ENCODE data around the gene MCF2L. TPM values are rescaled to one million over a fixed set of nuclear protein-coding genes. Genes with fewer than 3 reads are reported as not detected.
A peak's percentile ranks its signal among the peaks of the same experiment; 100 is the strongest.
"Not testable (repeated sequence)": the region's sequence is repeated elsewhere in the genome, so short reads cannot be mapped to it uniquely, and the experiment has no call there.

MCF2L gene
- total RNA-seq, 3 donors from 2014 or later, result 33.4 to 77.3 (median 38.6) TPM

DNA sequence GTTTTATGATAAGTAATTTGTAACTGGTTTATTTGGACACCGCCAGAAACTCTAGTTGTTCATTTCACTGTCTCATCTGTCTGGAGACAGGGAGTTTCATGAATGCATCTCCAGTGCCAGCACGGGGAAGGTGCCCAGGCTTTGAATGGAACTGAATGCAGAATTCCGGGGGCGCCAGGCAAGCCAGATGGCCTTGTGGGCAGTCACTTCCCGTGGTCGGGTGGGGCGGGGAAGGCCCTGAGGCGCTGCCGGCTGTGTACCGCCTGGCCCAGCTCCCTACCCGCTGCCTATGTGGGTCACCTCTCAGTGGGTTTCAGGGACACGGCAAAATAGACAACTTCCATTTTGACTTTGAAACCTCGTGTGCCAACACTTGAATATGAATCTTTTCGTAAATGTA lies 28.8 kb upstream of the MCF2L start:
- TF ChIP-seq POLR2A (IDR thresholded peaks at IDR 0.05) (no peak), POLR2AphosphoS5 (IDR thresholded peaks at IDR 0.05) (no peak)
- TF ChIP-seq, protein P1, sequence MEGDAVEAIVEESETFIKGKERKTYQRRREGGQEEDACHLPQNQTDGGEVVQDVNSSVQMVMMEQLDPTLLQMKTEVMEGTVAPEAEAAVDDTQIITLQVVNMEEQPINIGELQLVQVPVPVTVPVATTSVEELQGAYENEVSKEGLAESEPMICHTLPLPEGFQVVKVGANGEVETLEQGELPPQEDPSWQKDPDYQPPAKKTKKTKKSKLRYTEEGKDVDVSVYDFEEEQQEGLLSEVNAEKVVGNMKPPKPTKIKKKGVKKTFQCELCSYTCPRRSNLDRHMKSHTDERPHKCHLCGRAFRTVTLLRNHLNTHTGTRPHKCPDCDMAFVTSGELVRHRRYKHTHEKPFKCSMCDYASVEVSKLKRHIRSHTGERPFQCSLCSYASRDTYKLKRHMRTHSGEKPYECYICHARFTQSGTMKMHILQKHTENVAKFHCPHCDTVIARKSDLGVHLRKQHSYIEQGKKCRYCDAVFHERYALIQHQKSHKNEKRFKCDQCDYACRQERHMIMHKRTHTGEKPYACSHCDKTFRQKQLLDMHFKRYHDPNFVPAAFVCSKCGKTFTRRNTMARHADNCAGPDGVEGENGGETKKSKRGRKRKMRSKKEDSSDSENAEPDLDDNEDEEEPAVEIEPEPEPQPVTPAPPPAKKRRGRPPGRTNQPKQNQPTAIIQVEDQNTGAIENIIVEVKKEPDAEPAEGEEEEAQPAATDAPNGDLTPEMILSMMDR (IDR thresholded peaks at IDR 0.05), result no peak
- intact Hi-C loops (cut with DNase I; ENCODE audit: low total_unique reads), result no loop called here
- Histone ChIP-seq H3K4me1 (no peaks in the 10 kb centered on the region), H3K27ac (no peak overlapping the region), H3K4me3 (no peak overlapping the region), H3K27me3 (no peaks in the 10 kb centered on the region), H3K36me3 (no peaks in the 10 kb centered on the region), H3K9me3 (no peaks in the 10 kb centered on the region)
- no peak for DNase-seq (ENCODE audit: low spot score in 2 of 2)

DNA sequence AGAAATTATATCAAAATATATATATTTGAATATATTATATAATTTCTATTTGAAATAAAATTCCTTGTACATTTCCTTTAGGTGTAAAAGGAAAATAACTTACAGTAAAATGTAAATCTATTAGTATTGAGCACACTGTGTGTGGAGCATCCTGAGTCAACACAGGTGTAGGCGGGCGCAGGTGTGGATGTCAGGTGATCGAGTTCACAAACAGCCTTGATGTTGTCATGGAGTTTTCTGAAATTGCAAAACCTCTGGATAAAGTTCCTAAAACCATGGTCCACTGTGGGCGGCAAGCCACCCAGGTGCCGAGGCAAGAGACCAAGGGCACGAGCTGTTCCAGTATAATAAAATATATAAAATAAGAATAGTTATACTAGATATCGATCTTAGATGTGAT lies 27.7 kb upstream of the MCF2L start:
- Histone ChIP-seq H3K4me1 (no peaks in the 10 kb centered on the region), H3K27me3 (no peaks in the 10 kb centered on the region)
- intact Hi-C loops (cut with DNase I; ENCODE audit: low total_unique reads), result no loop called here

DNA sequence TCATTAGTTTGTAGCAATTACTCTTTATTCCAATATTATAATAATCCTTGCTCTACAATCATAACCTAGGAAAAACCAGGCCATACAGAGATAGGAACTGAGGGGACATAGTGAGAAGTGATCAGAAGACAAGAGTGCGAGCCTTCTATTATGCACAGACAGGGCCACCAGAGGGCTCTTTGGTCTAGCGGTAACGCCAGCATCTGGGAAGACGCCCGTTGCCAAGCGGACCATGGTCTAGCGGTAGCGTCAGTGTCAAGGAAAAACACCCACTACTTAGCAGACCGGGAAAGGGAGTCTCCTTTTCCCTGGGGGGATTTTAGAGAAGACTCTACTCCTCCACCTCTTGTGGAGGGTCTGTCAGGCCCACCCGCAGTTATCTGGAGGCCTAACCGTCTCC lies 27.2 kb upstream of the MCF2L start:
- intact Hi-C loops (cut with DNase I; ENCODE audit: low total_unique reads); H3K4me3 ChIP-seq; H3K27me3 ChIP-seq; H3K9me3 ChIP-seq; H3K36me3 ChIP-seq; DNase-seq (ENCODE audit: low spot score in 2 of 2); H3K27ac ChIP-seq; H3K4me1 ChIP-seq: not testable (repeated sequence)

More for the DNA sequence above, 27.7 kb upstream of the MCF2L start:
- no peaks in the 10 kb centered on the region for H3K36me3 ChIP-seq
- no peaks in the 10 kb centered on the region for H3K9me3 ChIP-seq
- DNase-seq (ENCODE audit: low spot score in 2 of 2), result no peak
- TF ChIP-seq POLR2AphosphoS5 (IDR thresholded peaks at IDR 0.05), result no peak
- no peak for TF ChIP-seq POLR2A (IDR thresholded peaks at IDR 0.05)
- TF ChIP-seq, protein P1 (IDR thresholded peaks at IDR 0.05), result no peak
- H3K4me3 ChIP-seq, result no peak overlapping the region
- H3K27ac ChIP-seq, result no peak overlapping the region

DNA sequence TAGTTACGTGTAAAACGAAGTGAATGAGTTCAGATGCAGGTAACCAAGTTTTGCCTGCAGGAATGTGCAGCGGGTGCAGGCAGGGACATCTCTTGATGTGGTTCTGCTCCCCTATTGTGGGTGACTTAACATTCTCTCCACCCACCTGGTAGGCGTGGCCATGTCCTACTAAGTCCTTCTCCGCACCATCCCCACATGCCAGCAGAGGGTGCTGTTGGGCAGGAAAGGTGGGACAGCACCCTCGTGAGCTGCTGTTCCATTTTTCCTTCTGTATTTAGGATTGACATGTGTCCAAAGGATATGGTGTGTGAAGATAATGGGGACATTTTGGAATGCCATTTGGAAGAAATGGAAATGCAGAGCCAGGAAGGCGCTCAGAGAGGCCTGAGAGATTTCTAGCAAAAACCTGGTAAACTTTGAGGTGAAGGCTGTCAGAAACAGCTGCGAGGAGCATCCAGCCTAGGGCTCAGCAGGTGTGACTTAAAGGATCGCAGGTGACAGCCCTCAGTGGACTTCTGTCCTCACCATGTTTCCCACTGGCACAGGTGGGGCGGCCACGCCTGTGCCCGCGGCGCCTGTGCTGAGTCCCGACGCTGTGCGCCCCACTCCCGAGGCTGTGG lies 26.2 kb upstream of the MCF2L start:
- intact Hi-C loops (cut with DNase I; ENCODE audit: low total_unique reads), result no loop called here
- Histone ChIP-seq H3K9me3 (no peaks in the 10 kb centered on the region), H3K4me1 (no peaks in the 10 kb centered on the region), H3K27ac (no peak overlapping the region), H3K27me3 (no peaks in the 10 kb centered on the region), H3K4me3 (peak overlapping the region; percentile 42 to 77 (median 57)), H3K36me3 (no peaks in the 10 kb centered on the region)
- TF ChIP-seq, protein P1 (IDR thresholded peaks at IDR 0.05), result peak; percentile 50 to 96 (median 84)
- TF ChIP-seq POLR2A (IDR thresholded peaks at IDR 0.05) (no peak), POLR2AphosphoS5 (IDR thresholded peaks at IDR 0.05) (peak in 2 of 3 donors; percentile 51 to 66)
- DNase-seq (ENCODE audit: low spot score in 2 of 2), result peak; percentile 96 to 97

DNA sequence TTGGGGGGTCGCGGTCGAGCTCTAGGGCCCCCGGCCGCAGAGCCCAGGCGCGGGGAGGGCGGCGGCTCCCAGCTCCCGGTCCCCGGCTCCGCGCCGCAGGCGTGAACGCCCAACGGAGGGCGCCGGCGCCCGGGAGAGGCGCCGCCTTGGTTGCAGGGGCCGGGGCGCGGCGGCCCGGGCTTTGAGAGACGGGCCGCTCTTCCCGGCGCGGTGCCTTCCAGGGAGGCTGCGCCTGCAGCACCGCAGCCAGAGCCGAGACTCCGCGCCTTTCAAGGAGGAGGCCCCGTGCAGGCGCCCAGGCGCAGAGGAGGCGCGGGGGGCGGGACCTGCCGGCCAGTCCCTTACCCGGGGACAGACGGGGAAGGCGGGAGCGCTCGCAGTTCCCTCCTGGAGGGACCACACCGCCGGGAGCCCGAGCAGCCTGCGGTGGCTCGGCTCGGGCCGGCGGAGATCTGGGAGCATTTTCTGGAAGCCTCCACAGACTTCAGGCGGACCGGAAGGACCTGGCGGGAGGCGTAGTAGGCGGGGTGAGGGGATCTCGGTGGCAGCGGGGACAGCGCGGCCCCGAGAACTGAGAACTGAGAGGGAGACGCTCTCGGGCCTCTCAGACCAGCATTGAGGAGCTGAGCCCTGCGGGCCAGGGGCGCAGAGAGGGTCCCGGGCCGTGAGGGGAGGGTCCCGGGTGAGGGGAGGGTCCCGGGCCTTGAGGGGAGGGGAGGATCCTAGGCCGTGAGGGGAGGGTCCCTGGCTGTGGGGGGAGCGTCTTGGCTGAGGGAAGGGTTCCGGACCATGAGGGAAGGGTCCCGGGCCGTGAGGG lies 25.5 kb upstream of the MCF2L start:
- no peaks in the 10 kb centered on the region for H3K9me3 ChIP-seq
- no peaks in the 10 kb centered on the region for H3K4me1 ChIP-seq
- no peak for DNase-seq (ENCODE audit: low spot score in 2 of 2)
- intact Hi-C loops (cut with DNase I; ENCODE audit: low total_unique reads), result no loop called here
- H3K36me3 ChIP-seq, result no peaks in the 10 kb centered on the region
- peak overlapping the region; percentile 42 to 77 (median 57) for H3K4me3 ChIP-seq
- H3K27me3 ChIP-seq, result no peaks in the 10 kb centered on the region
- TF ChIP-seq POLR2A (IDR thresholded peaks at IDR 0.05), result no peak
- no peak for TF ChIP-seq POLR2AphosphoS5 (IDR thresholded peaks at IDR 0.05)
- TF ChIP-seq, protein P1 (IDR thresholded peaks at IDR 0.05), result no peak
- peak overlapping the region; percentile 21 to 67 for H3K27ac ChIP-seq

All from breast epithelium (tissue), 4 donors.